ENCODE measurements around the gene DDAH1. TPM values are rescaled to one million over a fixed set of nuclear protein-coding genes. Genes with fewer than 3 reads are reported as not detected.

Gene DDAH1
- total and polyA plus RNA-seq, 2 experiments from 2014 or later = 19.5 to 49.8 TPM

DNA sequence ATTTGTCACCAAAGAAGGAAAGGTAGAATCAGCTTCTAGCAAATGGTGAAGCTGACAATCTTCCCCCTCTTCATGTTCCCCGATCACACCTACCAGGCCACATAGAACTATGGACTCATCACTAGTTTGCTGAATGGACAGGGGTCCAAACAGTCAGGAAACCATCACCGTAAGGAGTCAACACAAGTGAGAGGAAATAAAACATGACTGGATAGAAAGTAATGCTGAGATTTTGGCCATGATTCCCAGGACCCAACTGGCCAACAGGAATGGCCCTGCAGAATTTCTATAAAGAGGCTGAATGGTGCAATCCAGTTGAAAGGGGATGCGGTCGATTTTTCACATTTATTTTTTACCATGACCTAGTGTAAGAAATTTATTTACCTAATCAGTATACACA lies 10.7 kb downstream of the DDAH1 start:
- Histone ChIP-seq H4K20me1 (ENCODE audit: insufficient read depth, poor library complexity, severe bottlenecking) (no peaks in the 10 kb centered on the region), H3K4me2 (no peak overlapping the region), H3K4me3 (no peak overlapping the region), H3K27me3 (no peaks in the 10 kb centered on the region), H3K9me3 (ENCODE audit: low read depth) (no peaks in the 10 kb centered on the region), H3K36me3 (replicated peaks; ENCODE audit: insufficient read depth, low read depth) (no peaks in the 10 kb centered on the region), H3K27ac (no peak overlapping the region), H2AFZ (no peak overlapping the region), H3K4me1 (ENCODE audit: insufficient read depth) (peaks cover 1% of the 10 kb centered on the region), H3K79me2 (peaks cover 85% of the 10 kb centered on the region), H3K9me2 (replicated peaks; ENCODE audit: insufficient read depth) (no peaks in the 10 kb centered on the region)
- 100% methylated on average over 4 of the region's 4 CpGs for WGBS (ENCODE audit: low lambda C conversion rate, missing lambda C conversion rate)
- no peak for DNase-seq (ENCODE audit: low spot score)
- TF ChIP-seq EZH2phosphoT487 (IDR thresholded peaks at IDR 0.05; ENCODE audit: low read depth, severe bottlenecking, unreplicated experiment) (no peak), EZH2 (IDR thresholded peaks at IDR 0.05; ENCODE audit: borderline replicate concordance) (no peak)
- TF ChIP-seq, protein P1, sequence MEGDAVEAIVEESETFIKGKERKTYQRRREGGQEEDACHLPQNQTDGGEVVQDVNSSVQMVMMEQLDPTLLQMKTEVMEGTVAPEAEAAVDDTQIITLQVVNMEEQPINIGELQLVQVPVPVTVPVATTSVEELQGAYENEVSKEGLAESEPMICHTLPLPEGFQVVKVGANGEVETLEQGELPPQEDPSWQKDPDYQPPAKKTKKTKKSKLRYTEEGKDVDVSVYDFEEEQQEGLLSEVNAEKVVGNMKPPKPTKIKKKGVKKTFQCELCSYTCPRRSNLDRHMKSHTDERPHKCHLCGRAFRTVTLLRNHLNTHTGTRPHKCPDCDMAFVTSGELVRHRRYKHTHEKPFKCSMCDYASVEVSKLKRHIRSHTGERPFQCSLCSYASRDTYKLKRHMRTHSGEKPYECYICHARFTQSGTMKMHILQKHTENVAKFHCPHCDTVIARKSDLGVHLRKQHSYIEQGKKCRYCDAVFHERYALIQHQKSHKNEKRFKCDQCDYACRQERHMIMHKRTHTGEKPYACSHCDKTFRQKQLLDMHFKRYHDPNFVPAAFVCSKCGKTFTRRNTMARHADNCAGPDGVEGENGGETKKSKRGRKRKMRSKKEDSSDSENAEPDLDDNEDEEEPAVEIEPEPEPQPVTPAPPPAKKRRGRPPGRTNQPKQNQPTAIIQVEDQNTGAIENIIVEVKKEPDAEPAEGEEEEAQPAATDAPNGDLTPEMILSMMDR (IDR thresholded peaks at IDR 0.05; ENCODE audit: poor library complexity) = no peak

DNA sequence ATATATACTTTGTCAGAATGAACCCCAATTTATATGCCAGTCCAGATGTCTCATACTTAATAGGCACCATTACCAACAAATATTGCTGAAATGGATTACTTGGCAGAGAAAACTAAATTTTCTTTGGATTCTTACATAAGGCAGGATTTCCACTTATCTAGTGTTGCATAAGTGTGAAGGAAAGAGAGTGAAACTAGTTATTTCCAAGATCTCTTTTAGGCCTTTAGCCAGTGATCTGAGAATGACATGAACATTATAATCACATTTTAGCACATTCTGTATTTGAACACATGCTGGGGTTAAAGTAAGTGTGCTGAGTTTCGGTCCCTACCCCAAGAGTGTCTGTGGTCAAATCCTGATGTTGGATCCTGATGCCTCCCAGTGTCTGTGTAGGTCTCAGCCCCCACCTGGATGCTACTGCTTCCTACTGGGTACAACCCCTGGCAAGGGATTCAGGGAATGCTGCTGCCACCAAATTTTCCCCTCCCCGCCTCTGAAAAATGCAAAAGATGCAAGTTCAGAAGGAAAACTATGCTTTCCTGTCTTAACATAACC lies 11.2 kb downstream of the DDAH1 start:
- Histone ChIP-seq H2AFZ (no peak overlapping the region), H3K36me3 (replicated peaks; ENCODE audit: insufficient read depth, low read depth) (no peaks in the 10 kb centered on the region), H4K20me1 (ENCODE audit: insufficient read depth, poor library complexity, severe bottlenecking) (no peaks in the 10 kb centered on the region), H3K27ac (no peak overlapping the region), H3K4me2 (no peak overlapping the region), H3K4me1 (ENCODE audit: insufficient read depth) (no peaks in the 10 kb centered on the region), H3K4me3 (no peak overlapping the region), H3K27me3 (no peaks in the 10 kb centered on the region), H3K9me2 (replicated peaks; ENCODE audit: insufficient read depth) (no peaks in the 10 kb centered on the region), H3K79me2 (peaks cover 85% of the 10 kb centered on the region), H3K9me3 (ENCODE audit: low read depth) (no peaks in the 10 kb centered on the region)
- TF ChIP-seq EZH2 (IDR thresholded peaks at IDR 0.05; ENCODE audit: borderline replicate concordance) (no peak), EZH2phosphoT487 (IDR thresholded peaks at IDR 0.05; ENCODE audit: low read depth, severe bottlenecking, unreplicated experiment) (no peak)
- TF ChIP-seq, protein P1 (IDR thresholded peaks at IDR 0.05; ENCODE audit: poor library complexity) = no peak
- WGBS (ENCODE audit: low lambda C conversion rate, missing lambda C conversion rate) = 93% methylated on average over 2 of the region's 2 CpGs
- no peak for DNase-seq (ENCODE audit: low spot score)

DNA sequence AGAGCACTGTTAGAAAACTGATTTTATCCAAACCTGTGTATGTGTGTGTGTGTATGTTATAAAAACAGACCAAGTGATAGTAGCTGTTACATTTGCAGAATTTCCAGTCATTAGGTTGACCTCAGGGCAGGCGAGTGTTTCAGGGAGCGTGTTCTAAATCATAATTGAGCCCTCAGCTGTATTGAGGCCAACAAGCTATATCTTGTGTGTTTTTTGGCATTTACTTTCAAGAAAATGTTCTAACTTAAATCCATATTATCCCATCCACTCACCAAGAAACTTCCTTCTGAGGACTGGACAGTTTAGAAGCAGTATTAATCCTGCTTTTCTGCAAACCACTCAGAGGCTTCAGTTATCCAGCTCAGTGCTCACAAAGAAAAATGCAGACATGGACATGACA lies 12.0 kb downstream of the DDAH1 start:
- no peaks in the 10 kb centered on the region for H3K36me3 ChIP-seq (replicated peaks; ENCODE audit: insufficient read depth, low read depth)
- no peaks in the 10 kb centered on the region for H3K9me2 ChIP-seq (replicated peaks; ENCODE audit: insufficient read depth)
- no peak for DNase-seq (ENCODE audit: low spot score)
- no peaks in the 10 kb centered on the region for H3K4me1 ChIP-seq (ENCODE audit: insufficient read depth)
- no peaks in the 10 kb centered on the region for H3K9me3 ChIP-seq (ENCODE audit: low read depth)
- H2AFZ ChIP-seq = no peak overlapping the region
- peaks cover 86% of the 10 kb centered on the region for H3K79me2 ChIP-seq
- WGBS (ENCODE audit: low lambda C conversion rate, missing lambda C conversion rate) = 61% methylated on average over 2 of the region's 2 CpGs
- H3K4me2 ChIP-seq = no peak overlapping the region
- no peaks in the 10 kb centered on the region for H3K27me3 ChIP-seq
- no peak overlapping the region for H3K27ac ChIP-seq
- no peaks in the 10 kb centered on the region for H4K20me1 ChIP-seq (ENCODE audit: insufficient read depth, poor library complexity, severe bottlenecking)
- H3K4me3 ChIP-seq = no peak overlapping the region
- TF ChIP-seq EZH2 (IDR thresholded peaks at IDR 0.05; ENCODE audit: borderline replicate concordance) = no peak
- TF ChIP-seq, protein P1 (IDR thresholded peaks at IDR 0.05; ENCODE audit: poor library complexity) = no peak
- no peak for TF ChIP-seq EZH2phosphoT487 (IDR thresholded peaks at IDR 0.05; ENCODE audit: low read depth, severe bottlenecking, unreplicated experiment)
